GM19468 (cell line): Measurements from ENCODE around the gene TRIM4.
"Not testable (repeated sequence)": the region's sequence is repeated elsewhere in the genome, so short reads cannot be mapped to it uniquely, and the experiment has no call there.

Source experiments
- ATAC-seq: cut with Tn5 transposase; IDR thresholded peaks from one replicate; pipeline ENCODE4 v1.9.1; 2021; ENCODE audit warnings: mild to moderate bottlenecking, moderate library complexity, moderate number of reproducible peaks; ENCODE audit not compliant: unreplicated experiment; ENCODE audit errors: extremely low read depth

Gene TRIM4

GRCh38 chr7:99918959-99919813 is at the start of gene TRIM4:
TRIM4 (minus strand) TSS chr7:99919530; CDS start chr7:99919401, 129 bp downstream.
- ATAC-seq, result peak; percentile 66

GRCh38 chr7:99958564-99959227 is 39.4 kb upstream of the TRIM4 start:
- no peak for ATAC-seq

GRCh38 chr7:99955247-99955646 is 35.9 kb upstream of the TRIM4 start:
- ATAC-seq, result no peak

GRCh38 chr7:99954643-99955042 is 35.3 kb upstream of the TRIM4 start:
- ATAC-seq, result not testable (repeated sequence)

- ATAC-seq, result no peak
Measured at GRCh38 chr7:99953649-99954048, 34.3 kb upstream of the TRIM4 start.

- ATAC-seq, result not testable (repeated sequence)
Measured at GRCh38 chr7:99952649-99953048, 33.3 kb upstream of the TRIM4 start.

GRCh38 chr7:99950819-99951218 is 31.5 kb upstream of the TRIM4 start:
- not testable (repeated sequence) for ATAC-seq

GRCh38 chr7:99949645-99950228 is 30.4 kb upstream of the TRIM4 start:
- no peak for ATAC-seq

GRCh38 chr7:99947608-99948007 is 28.3 kb upstream of the TRIM4 start:
- no peak for ATAC-seq

- ATAC-seq, result no peak
Measured at GRCh38 chr7:99944497-99945070, 25.3 kb upstream of the TRIM4 start.

GRCh38 chr7:99943641-99944496 is 24.5 kb upstream of the TRIM4 start:
- no peak for ATAC-seq

- ATAC-seq, result no peak
Measured at GRCh38 chr7:99938296-99938695, 19.0 kb upstream of the TRIM4 start.

- not testable (repeated sequence) for ATAC-seq
Measured at GRCh38 chr7:99935009-99935408, 15.7 kb upstream of the TRIM4 start.

- no peak for ATAC-seq
Measured at GRCh38 chr7:99930376-99930775, 11.0 kb upstream of the TRIM4 start.

GRCh38 chr7:99929730-99930053 is 10.4 kb upstream of the TRIM4 start:
- ATAC-seq, result no peak

GRCh38 chr7:99928994-99929729 is 9.8 kb upstream of the TRIM4 start, which contains the start of gene GJC3:
GJC3 (minus strand) TSS chr7:99929620; CDS start chr7:99929620, 0 bp downstream.
- no peak for ATAC-seq

- ATAC-seq, result no peak
Measured at GRCh38 chr7:99928188-99928587, 8.9 kb upstream of the TRIM4 start.

GRCh38 chr7:99927536-99927935 is 8.2 kb upstream of the TRIM4 start:
- no peak for ATAC-seq

GRCh38 chr7:99926321-99926720 is 7.0 kb upstream of the TRIM4 start:
- ATAC-seq, result no peak
